GM13976 (cell line): ENCODE results near the gene ACO1.

Source experiments
- DNase-seq: peaks from one replicate; pipeline ENCODE4 v3.0.0; 2012; ENCODE audit warnings: low spot score
- in situ Hi-C: fragments of 300-500 bp; cut with MboI; formaldehyde crosslinking; loops from one replicate; pipeline ENCODE4 v1.12.0; 2022; ENCODE audit warnings: low sequenced_read_pairs, mixed read lengths, inconsistent platforms; ENCODE audit not compliant: unreplicated experiment
- TF ChIP-seq, protein P1 (sequence below): IDR thresholded peaks from 2 replicates; pipeline ENCODE4 v1.5.1; 2012; ENCODE audit warnings: borderline replicate concordance, mild to moderate bottlenecking; ENCODE audit not compliant: insufficient read depth; ENCODE audit errors: extremely low read depth, missing control alignments, control extremely low read depth

ACO1 gene

DNA sequence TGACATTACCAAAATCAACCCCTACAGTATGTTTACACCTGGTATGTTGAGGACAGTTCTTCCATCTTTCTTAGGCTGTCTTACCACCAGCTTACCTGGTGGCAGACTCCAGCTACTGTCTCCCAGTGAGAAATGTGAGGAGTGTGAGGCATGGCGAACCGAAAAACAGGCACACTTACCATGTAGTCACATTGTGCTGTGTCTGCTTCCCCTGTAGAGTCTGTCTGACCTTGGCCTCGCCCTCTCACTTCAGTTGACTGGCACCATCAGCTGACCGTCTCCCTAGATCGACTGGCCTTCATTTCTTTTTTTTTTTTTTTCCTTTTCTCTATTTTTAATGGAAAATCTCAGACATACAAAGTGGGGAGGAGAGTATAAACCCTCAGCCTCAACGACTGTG lies 4.9 kb downstream of the ACO1 start:
- in situ Hi-C loops: loop anchor here (10.0 kb wide), 2 partner anchors 315 to 595 kb away; no protein-coding TSS in a partner anchor
- DNase-seq: no peak
- TF ChIP-seq, protein P1, sequence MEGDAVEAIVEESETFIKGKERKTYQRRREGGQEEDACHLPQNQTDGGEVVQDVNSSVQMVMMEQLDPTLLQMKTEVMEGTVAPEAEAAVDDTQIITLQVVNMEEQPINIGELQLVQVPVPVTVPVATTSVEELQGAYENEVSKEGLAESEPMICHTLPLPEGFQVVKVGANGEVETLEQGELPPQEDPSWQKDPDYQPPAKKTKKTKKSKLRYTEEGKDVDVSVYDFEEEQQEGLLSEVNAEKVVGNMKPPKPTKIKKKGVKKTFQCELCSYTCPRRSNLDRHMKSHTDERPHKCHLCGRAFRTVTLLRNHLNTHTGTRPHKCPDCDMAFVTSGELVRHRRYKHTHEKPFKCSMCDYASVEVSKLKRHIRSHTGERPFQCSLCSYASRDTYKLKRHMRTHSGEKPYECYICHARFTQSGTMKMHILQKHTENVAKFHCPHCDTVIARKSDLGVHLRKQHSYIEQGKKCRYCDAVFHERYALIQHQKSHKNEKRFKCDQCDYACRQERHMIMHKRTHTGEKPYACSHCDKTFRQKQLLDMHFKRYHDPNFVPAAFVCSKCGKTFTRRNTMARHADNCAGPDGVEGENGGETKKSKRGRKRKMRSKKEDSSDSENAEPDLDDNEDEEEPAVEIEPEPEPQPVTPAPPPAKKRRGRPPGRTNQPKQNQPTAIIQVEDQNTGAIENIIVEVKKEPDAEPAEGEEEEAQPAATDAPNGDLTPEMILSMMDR: no peak

- in situ Hi-C loops: no loop called here
- TF ChIP-seq, protein P1: no peak
- no peak for DNase-seq
These were observed 9.5 kb downstream of the ACO1 start for GRCh38 chr9:32393911-32394310.

- TF ChIP-seq, protein P1: no peak
- in situ Hi-C loops: no loop called here
- no peak for DNase-seq
These were observed 10.1 kb downstream of the ACO1 start for GRCh38 chr9:32394381-32395049.

GRCh38 chr9:32395510-32396216 lies 11.2 kb downstream of the ACO1 start:
- DNase-seq: no peak
- TF ChIP-seq, protein P1: no peak
- in situ Hi-C loops: no loop called here

- TF ChIP-seq, protein P1: no peak
- in situ Hi-C loops: no loop called here
- no peak for DNase-seq
These were observed 13.8 kb downstream of the ACO1 start for GRCh38 chr9:32398207-32398606.

DNA sequence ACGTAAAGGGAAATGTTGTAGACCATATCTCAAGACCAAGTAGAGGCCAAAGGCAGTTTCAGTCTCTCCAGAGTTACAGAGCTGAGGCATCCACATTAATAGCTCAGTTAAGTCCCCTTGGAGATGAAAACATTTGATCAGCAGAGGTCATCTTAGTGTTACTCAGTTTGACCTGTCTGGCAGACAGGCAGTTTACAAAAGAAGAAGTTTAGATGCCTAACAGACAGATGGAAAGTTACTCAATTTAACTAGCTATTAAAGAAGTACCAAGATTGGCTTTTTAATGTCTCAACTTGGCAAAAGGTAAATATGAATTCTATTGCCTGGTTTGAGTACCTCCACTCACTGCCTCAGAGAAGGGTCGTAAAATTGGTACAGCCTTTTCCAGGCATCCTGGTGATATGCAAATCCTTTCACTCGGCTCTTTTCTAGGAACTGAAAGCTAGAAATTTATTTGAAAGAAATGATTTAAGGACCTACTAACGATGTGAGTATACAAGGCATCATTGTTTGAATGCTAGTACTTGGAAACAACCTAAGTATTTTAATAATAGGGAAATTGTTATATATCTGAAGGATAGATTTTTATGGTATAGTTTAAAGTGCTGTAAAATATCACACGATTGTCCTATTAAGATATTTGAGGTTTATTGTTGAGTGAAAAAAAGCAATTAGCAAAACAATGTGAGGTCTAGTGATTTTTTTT lies 14.8 kb downstream of the ACO1 start:
- TF ChIP-seq, protein P1: no peak
- DNase-seq: no peak
- in situ Hi-C loops: no loop called here
